T-helper 1 cell treated with Interleukin-12 subunit alpha and Interleukin-12 subunit beta and Interleukin-4 antibody, amounts not matched to agents 30 ng/mL and 1 ng/mL, for 36 hours (primary cell): ENCODE data around the gene PRM2. TPM values are rescaled to one million over a fixed set of nuclear protein-coding genes. Genes with fewer than 3 reads are reported as not detected.

Experiments
- intact Hi-C: fragments of 100-400 bp; cut with micrococcal nuclease; formaldehyde crosslinking; loops from one replicate; pipeline ENCODE4 v1.15.1; 2024
- total RNA-seq: library from RNA; stranded (reverse); gene quantifications from 2 replicates; pipeline ENCODE4 v1.2.3, GENCODE V29; 2022

PRM2 gene
- total RNA-seq, 1 donor from 2014 or later, result not detected

- intact Hi-C loops, result loop anchor here (1.0 kb wide), 1 partner anchor 92 kb away; no protein-coding TSS in a partner anchor
Observed at GRCh38 chr16:11264155-11264832, 12.0 kb downstream of the PRM2 start.

- intact Hi-C loops, result loop anchor here (1.0 kb wide), 1 partner anchor 93 kb away; no protein-coding TSS in a partner anchor
Observed at GRCh38 chr16:11263737-11264136, 12.5 kb downstream of the PRM2 start.

- intact Hi-C loops, result no loop called here
Observed at GRCh38 chr16:11262915-11263314, 13.4 kb downstream of the PRM2 start.

- intact Hi-C loops, result no loop called here
Observed at GRCh38 chr16:11260596-11260966, 15.7 kb downstream of the PRM2 start.

- intact Hi-C loops, result loop anchor here (2.0 to 10.0 kb wide), 5 partner anchors 301 to 655 kb away; partner anchors contain the start of genes CIITA, GSPT1 and LITAF
Observed at GRCh38 chr16:11259655-11260595, 16.4 kb downstream of the PRM2 start.

GRCh38 chr16:11258553-11259492 is 17.5 kb downstream of the PRM2 start:
- intact Hi-C loops, result loop anchor here (1.0 to 10.0 kb wide), 13 partner anchors 34 to 656 kb away; partner anchors contain the start of genes CIITA, GSPT1, LITAF and RMI2

GRCh38 chr16:11257131-11257938 is 18.9 kb downstream of the PRM2 start:
- intact Hi-C loops, result loop anchor here (1.0 to 10.0 kb wide), 5 partner anchors 269 to 657 kb away; partner anchors contain the start of genes CIITA, GSPT1 and LITAF

GRCh38 chr16:11256661-11257130 is 19.6 kb downstream of the PRM2 start:
- intact Hi-C loops, result loop anchor here (1.0 to 10.0 kb wide), 6 partner anchors 99 to 658 kb away; partner anchors contain the start of genes CIITA, GSPT1 and LITAF

GRCh38 chr16:11255737-11256660 is 20.3 kb downstream of the PRM2 start, which contains the start of gene SOCS1:
TSS of gene SOCS1 (minus strand) at chr16:11256204. CDS start at chr16:11255478, 726 bp downstream.
- intact Hi-C loops, result loop anchor here (1.0 to 10.0 kb wide), 6 partner anchors 99 to 659 kb away; partner anchors contain the start of genes CIITA, GSPT1 and LITAF

GRCh38 chr16:11254913-11255736 is 21.2 kb downstream of the PRM2 start:
- intact Hi-C loops, result loop anchor here (1.0 to 10.0 kb wide), 7 partner anchors 63 to 660 kb away; partner anchors contain the start of genes CIITA, GSPT1, LITAF and ZC3H7A

GRCh38 chr16:11253995-11254912 is 22.0 kb downstream of the PRM2 start:
- intact Hi-C loops, result loop anchor here (1.0 to 10.0 kb wide), 9 partner anchors 21 to 661 kb away; partner anchors contain the start of genes CIITA, GSPT1, LITAF and ZC3H7A

GRCh38 chr16:11253009-11253994 is 23.0 kb downstream of the PRM2 start:
- intact Hi-C loops, result loop anchor here (1.0 to 10.0 kb wide), 9 partner anchors 20 to 661 kb away; partner anchors contain the start of genes CIITA, GSPT1, LITAF and ZC3H7A

- intact Hi-C loops, result loop anchor here (1.0 to 10.0 kb wide), 8 partner anchors 27 to 662 kb away; partner anchors contain the start of genes CIITA, GSPT1, LITAF and ZC3H7A
Observed at GRCh38 chr16:11252482-11252931, 23.8 kb downstream of the PRM2 start.
